SK-N-SH treated with all-trans-retinoic acid at 6 μM for 48 hours (cell line): ENCODE measurements around the gene DMBT1.

ENCODE experiments used
- ATAC-seq: fragments of 200-7000 bp; cut with Tn5 transposase; 3 replicates; pipeline ENCODE4 v1.9.1; 2020; ENCODE audit warnings: mild to moderate bottlenecking, moderate library complexity
- ARNTL ChIP-seq: fragments of 450-650 bp; formaldehyde crosslinking; IDR thresholded peaks from 2 replicates; pipeline ENCODE4 v1.5.0; 2020; ENCODE audit warnings: low read depth, mild to moderate bottlenecking, moderate library complexity, borderline replicate concordance
- CREB5 ChIP-seq: fragments of 250-450 bp; sonication (Bioruptor Pico); IDR thresholded peaks from 2 replicates; pipeline ENCODE4 v1.5.1; 2020; ENCODE audit warnings: low read depth, mild to moderate bottlenecking, moderate library complexity
- CSDC2 ChIP-seq: fragments of 250-450 bp; sonication (Bioruptor Pico); IDR thresholded peaks from 2 replicates; pipeline ENCODE4 v1.5.0; 2020; ENCODE audit warnings: mild to moderate bottlenecking, moderate library complexity
- CSRNP3 ChIP-seq: fragments of 250-450 bp; sonication (Bioruptor Pico); IDR thresholded peaks from 2 replicates; pipeline ENCODE4 v1.5.1; 2021; ENCODE audit warnings: mild to moderate bottlenecking, moderate library complexity
- ESRRG ChIP-seq: fragments of 250-450 bp; sonication (Bioruptor Pico); IDR thresholded peaks from 2 replicates; pipeline ENCODE4 v1.6.1; 2021; ENCODE audit warnings: mild to moderate bottlenecking
- GLIS3 ChIP-seq: fragments of 250-450 bp; sonication (Bioruptor Pico); IDR thresholded peaks from 2 replicates; pipeline ENCODE4 v1.5.0; 2020; ENCODE audit warnings: mild to moderate bottlenecking, moderate library complexity
- OSR1 ChIP-seq: fragments of 250-450 bp; sonication (Bioruptor Pico); IDR thresholded peaks from 2 replicates; pipeline ENCODE4 v1.8.0; 2022; ENCODE audit warnings: moderate library complexity, mild to moderate bottlenecking, inconsistent platforms
- PATZ1 ChIP-seq: fragments of 250-450 bp; sonication (Bioruptor Pico); IDR thresholded peaks from 2 replicates; pipeline ENCODE4 v1.8.0; 2020; ENCODE audit warnings: mild to moderate bottlenecking, moderate library complexity, borderline replicate concordance
- POU6F1 ChIP-seq: fragments of 250-450 bp; sonication (Bioruptor Pico); IDR thresholded peaks from 2 replicates; pipeline ENCODE4 v1.8.0; 2021; ENCODE audit warnings: low read depth, mild to moderate bottlenecking, moderate library complexity, borderline replicate concordance
- PPARA ChIP-seq: fragments of 250-450 bp; sonication (Bioruptor Pico); IDR thresholded peaks from 2 replicates; pipeline ENCODE4 v1.5.0; 2020; ENCODE audit warnings: mild to moderate bottlenecking, borderline replicate concordance
- RARB ChIP-seq: fragments of 250-450 bp; sonication (Bioruptor Pico); IDR thresholded peaks from 2 replicates; pipeline ENCODE4 v1.8.0; 2021; ENCODE audit warnings: mild to moderate bottlenecking, moderate library complexity
- TCF4 ChIP-seq: fragments of 250-450 bp; sonication (Bioruptor Pico); IDR thresholded peaks from 2 replicates; pipeline ENCODE4 v1.8.0; 2021; ENCODE audit warnings: mild to moderate bottlenecking, moderate library complexity, borderline replicate concordance
- TOX ChIP-seq: fragments of 250-450 bp; sonication (Bioruptor Pico); IDR thresholded peaks from 2 replicates; pipeline ENCODE4 v1.8.0; 2021; ENCODE audit warnings: mild to moderate bottlenecking, moderate library complexity, borderline replicate concordance
- ZC3H10 ChIP-seq: fragments of 250-450 bp; sonication (Bioruptor Pico); IDR thresholded peaks from 2 replicates; pipeline ENCODE4 v1.5.1; 2021; ENCODE audit warnings: mild to moderate bottlenecking, moderate library complexity
- ZFP3 ChIP-seq: fragments of 250-450 bp; sonication (Bioruptor Pico); IDR thresholded peaks from 2 replicates; pipeline ENCODE4 v1.5.0; 2020; ENCODE audit warnings: mild to moderate bottlenecking, moderate library complexity
- ZFP30 ChIP-seq: fragments of 450-650 bp; formaldehyde crosslinking; IDR thresholded peaks from 2 replicates; pipeline ENCODE4 v1.5.0; 2022; ENCODE audit warnings: mild to moderate bottlenecking, moderate library complexity
- ZNF565 ChIP-seq: fragments of 450-650 bp; formaldehyde crosslinking; conservative IDR thresholded peaks from 2 replicates; pipeline ENCODE4 v1.5.0; 2020; ENCODE audit warnings: low read depth, mild to moderate bottlenecking, moderate library complexity
- ZNF70 ChIP-seq: fragments of 450-650 bp; formaldehyde crosslinking; IDR thresholded peaks from 2 replicates; pipeline ENCODE4 v1.5.0; 2020; ENCODE audit warnings: mild to moderate bottlenecking, moderate library complexity
- ZNF8 ChIP-seq: fragments of 450-650 bp; formaldehyde crosslinking; IDR thresholded peaks from 2 replicates; pipeline ENCODE4 v1.5.0; 2020; ENCODE audit warnings: mild to moderate bottlenecking, moderate library complexity

DMBT1 gene

GRCh38 chr10:122663516-122664130 lies 103.1 kb downstream of the DMBT1 start (continued):
- TF ChIP-seq ARNTL (no peak), PPARA (CRISPR knock-in tag) (no peak)

GRCh38 chr10:122664501-122664900 lies 103.9 kb downstream of the DMBT1 start:
- no peak for TF ChIP-seq ZFP30
- no peak for TF ChIP-seq ZNF565 (CRISPR knock-in tag)
- ATAC-seq: no peak

GRCh38 chr10:122665329-122665860 lies 104.8 kb downstream of the DMBT1 start:
- TF ChIP-seq ZNF8 (no peak), GLIS3 (CRISPR knock-in tag) (no peak), PATZ1 (no peak), RARB (CRISPR knock-in tag) (no peak), OSR1 (CRISPR knock-in tag) (no peak), ZFP30 (no peak), CREB5 (CRISPR knock-in tag) (no peak), TCF4 (CRISPR knock-in tag) (no peak), ZFP3 (CRISPR knock-in tag) (no peak), ESRRG (CRISPR knock-in tag) (no peak), CSRNP3 (no peak), TOX (CRISPR knock-in tag) (no peak), ZNF70 (no peak), PPARA (CRISPR knock-in tag) (no peak), CSDC2 (no peak)
- ATAC-seq: no peak

GRCh38 chr10:122665946-122666345 lies 105.4 kb downstream of the DMBT1 start:
- TF ChIP-seq PPARA (CRISPR knock-in tag): no peak
- TF ChIP-seq CSDC2: no peak
- no peak for TF ChIP-seq CREB5 (CRISPR knock-in tag)
- TF ChIP-seq ZNF565 (CRISPR knock-in tag): no peak
- TF ChIP-seq TOX (CRISPR knock-in tag): no peak
- TF ChIP-seq ARNTL: no peak
- no peak for TF ChIP-seq TCF4 (CRISPR knock-in tag)
- no peak for TF ChIP-seq GLIS3 (CRISPR knock-in tag)
- no peak for TF ChIP-seq ZNF8
- TF ChIP-seq ZFP3 (CRISPR knock-in tag): no peak
- no peak for TF ChIP-seq OSR1 (CRISPR knock-in tag)
- no peak for TF ChIP-seq ZC3H10
- TF ChIP-seq POU6F1 (CRISPR knock-in tag): no peak
- TF ChIP-seq, all 23 proteins: peak for 0
- no peak for ATAC-seq
